Stimulated activated CD4-positive, alpha-beta T cell treated with anti-CD3 and anti-CD28 coated beads, Interleukin-2, amount 100 ng/mL, for 48 hours (primary cell): ENCODE data around the gene TNFRSF6B.

Experiments
- DNase-seq, 2 donors: peaks; one replicate each; pipeline ENCODE4 v3.0.0-alpha.2; 2020

Gene TNFRSF6B

GRCh38 chr20:63686492-63687321 is 9.7 kb upstream of the TNFRSF6B start:
- peak in 1 of 2 donors; percentile 42 for DNase-seq

GRCh38 chr20:63687419-63688178 is 8.9 kb upstream of the TNFRSF6B start:
- no peak for DNase-seq

- no peak for DNase-seq
These were observed 8.0 kb upstream of the TNFRSF6B start for GRCh38 chr20:63688228-63689045.

GRCh38 chr20:63689046-63690002 is 7.1 kb upstream of the TNFRSF6B start:
- no peak for DNase-seq

GRCh38 chr20:63690003-63690897 is 6.2 kb upstream of the TNFRSF6B start:
- no peak for DNase-seq

GRCh38 chr20:63690898-63691710 is 5.3 kb upstream of the TNFRSF6B start:
- DNase-seq = no peak

- no peak for DNase-seq
These were observed 4.6 kb upstream of the TNFRSF6B start for GRCh38 chr20:63691711-63692435.

GRCh38 chr20:63692436-63693082 is 3.9 kb upstream of the TNFRSF6B start:
- no peak for DNase-seq

- DNase-seq = no peak
These were observed 3.2 kb upstream of the TNFRSF6B start for GRCh38 chr20:63693083-63693732.

GRCh38 chr20:63693733-63694583 is 2.5 kb upstream of the TNFRSF6B start:
- DNase-seq = no peak

GRCh38 chr20:63694584-63695423 is 1.6 kb upstream of the TNFRSF6B start:
- no peak for DNase-seq

GRCh38 chr20:63695424-63696305 is 787 bp upstream of the TNFRSF6B start:
- no peak for DNase-seq

- DNase-seq = no peak
These were observed 185 bp upstream of the TNFRSF6B start for GRCh38 chr20:63696306-63696627.

- no peak for DNase-seq
These were observed 960 bp downstream of the TNFRSF6B start for GRCh38 chr20:63697357-63697867.

GRCh38 chr20:63697868-63698545 is 1.6 kb downstream of the TNFRSF6B start:
- no peak for DNase-seq
